HG03159 (cell line): ENCODE results near the gene PCGF2.

Source experiments
- ATAC-seq: cut with Tn5 transposase; IDR thresholded peaks from one replicate; pipeline ENCODE4 v1.9.1; 2021; ENCODE audit warnings: mild to moderate bottlenecking, moderate library complexity; ENCODE audit not compliant: unreplicated experiment

PCGF2 gene

GRCh38 chr17:38719943-38720641, 28.0 kb downstream of the PCGF2 start:
- ATAC-seq = no peak

DNA sequence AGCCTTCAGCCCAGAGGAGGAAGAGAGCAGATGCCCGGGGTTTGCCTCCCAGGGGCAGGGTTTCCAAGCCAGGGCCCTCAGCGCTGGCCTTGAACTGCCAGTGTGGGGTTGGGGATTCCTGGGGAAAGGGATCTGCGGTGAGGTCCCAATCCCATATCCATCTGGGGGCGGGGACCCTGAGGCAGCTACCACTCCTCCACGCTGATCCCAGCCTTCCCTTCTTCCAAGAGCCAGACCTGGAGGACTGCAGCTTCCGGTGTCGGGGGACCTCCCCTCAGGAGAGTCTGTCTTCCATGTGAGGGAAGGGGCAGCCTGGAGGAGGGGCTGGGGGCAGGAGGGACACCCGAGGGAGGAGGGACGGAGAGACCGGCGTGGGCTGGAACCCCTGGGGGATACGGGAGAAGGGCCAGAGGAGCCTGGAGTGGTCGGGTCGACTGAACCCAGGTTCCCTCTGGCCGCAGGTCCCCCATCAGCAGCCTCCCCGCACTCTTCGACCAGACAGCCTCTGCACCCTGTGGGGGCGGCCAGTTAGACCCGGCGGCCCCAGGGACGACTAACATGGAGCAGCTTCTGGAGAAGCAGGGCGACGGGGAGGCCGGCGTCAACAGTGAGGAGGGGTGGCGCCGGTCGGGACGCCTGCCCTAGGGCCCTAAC, 28.7 kb downstream of the PCGF2 start:
- no peak for ATAC-seq

- ATAC-seq = no peak
Observed at GRCh38 chr17:38717139-38717745, 30.9 kb downstream of the PCGF2 start.

DNA sequence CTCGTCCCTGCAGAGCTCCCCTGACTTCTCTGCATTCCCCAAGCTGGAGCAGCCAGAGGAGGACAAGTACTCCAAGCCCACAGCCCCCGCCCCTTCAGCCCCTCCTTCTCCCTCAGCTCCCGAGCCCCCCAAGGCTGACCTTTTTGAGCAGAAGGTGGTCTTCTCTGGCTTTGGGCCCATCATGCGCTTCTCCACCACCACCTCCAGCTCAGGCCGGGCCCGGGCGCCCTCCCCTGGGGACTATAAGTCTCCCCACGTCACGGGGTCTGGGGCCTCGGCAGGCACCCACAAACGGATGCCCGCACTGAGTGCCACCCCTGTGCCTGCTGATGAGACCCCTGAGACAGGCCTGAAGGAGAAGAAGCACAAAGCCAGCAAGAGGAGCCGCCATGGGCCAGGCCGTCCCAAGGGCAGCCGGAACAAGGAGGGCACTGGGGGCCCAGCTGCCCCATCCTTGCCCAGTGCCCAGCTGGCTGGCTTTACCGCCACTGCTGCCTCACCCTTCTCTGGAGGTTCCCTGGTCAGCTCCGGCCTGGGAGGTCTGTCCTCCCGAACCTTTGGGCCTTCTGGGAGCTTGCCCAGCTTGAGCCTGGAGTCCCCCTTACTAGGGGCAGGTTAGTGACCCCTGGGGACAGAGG, 31.6 kb downstream of the PCGF2 start:
- no peak for ATAC-seq

- ATAC-seq = no peak
Observed at GRCh38 chr17:38715216-38715943, 32.8 kb downstream of the PCGF2 start.

GRCh38 chr17:38713456-38714075, 34.6 kb downstream of the PCGF2 start:
- no peak for ATAC-seq

- ATAC-seq = no peak
Observed at GRCh38 chr17:38712593-38712992, 35.5 kb downstream of the PCGF2 start.

DNA sequence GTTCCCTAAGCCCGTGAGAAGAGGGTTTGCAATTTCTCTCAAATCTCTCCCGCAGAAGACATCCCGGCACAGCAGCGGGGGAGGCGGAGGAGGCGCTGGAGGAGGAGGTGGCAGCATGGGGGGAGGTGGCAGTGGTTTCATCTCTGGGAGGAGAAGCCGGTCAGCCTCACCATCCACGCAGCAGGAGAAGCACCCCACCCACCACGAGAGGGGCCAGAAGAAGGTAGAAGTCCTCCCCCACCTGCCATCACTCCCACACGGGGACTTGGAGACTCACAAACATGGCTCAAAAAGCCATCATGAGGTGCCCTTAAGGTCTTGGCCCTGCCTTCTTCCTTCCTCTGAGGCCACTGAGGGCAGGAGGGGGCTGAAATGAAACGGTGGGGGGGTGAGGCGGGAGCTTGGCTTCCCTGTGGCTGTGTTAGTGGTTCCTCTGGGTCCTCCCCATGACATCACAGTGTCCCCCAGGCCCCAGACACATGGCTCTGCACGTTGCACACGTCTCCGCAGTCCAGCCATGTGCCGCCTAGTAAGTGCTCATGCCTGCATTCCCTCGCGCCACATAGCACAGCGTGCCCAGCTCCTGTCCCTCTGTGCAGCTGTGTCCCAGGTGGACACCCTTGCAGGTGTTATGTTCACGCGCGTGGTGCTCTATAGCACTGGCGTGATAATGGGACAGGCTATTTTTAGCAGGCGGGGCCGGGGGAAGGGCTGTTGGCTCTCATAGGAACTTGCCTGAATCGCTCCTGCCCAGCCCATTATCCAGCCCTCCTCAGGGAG, 36.2 kb downstream of the PCGF2 start:
- ATAC-seq = no peak

DNA sequence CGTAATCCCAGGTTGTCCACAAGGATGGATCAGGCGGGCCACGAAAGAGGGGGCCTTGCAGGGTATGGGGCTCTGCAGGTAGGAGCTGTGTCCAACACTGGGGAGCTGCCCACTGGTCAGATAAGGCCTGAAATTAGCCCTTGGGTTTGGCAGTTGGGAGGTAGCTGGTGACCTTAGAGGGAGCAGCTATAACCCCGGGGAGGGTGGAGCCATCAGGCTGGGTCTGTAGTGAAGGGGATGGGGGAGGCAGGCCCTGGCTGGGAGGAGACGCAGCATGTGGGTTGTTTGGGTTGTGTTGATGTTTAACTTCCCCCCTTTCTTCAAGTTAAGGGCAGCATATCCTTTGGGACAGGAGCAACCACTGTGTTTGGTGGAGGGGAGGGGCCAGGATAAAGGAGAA, 37.2 kb downstream of the PCGF2 start:
- no peak for ATAC-seq

DNA sequence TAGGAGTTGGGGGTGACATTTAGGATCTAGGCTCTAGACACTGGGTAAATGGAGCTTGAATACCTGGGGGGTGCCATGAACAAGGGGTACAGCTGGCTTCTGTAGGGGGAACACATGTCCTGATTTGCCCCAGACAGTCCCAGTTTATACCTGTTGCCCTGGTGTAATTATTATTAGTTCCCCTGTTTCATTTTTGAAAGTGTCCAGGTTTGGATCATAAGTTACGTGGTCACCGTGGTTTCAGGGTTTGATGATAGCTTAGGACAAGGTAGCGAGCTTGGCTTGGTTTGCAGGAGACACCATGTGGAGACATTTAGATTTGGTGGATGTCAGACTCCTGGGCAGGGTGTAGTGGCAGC, 37.6 kb downstream of the PCGF2 start:
- ATAC-seq = no peak

GRCh38 chr17:38709864-38710603, 38.1 kb downstream of the PCGF2 start:
- no peak for ATAC-seq

- ATAC-seq = no peak
Observed at GRCh38 chr17:38709104-38709820, 38.9 kb downstream of the PCGF2 start.

GRCh38 chr17:38707678-38708351, 40.3 kb downstream of the PCGF2 start:
- ATAC-seq = no peak

GRCh38 chr17:38706505-38707216, 41.5 kb downstream of the PCGF2 start:
- no peak for ATAC-seq

DNA sequence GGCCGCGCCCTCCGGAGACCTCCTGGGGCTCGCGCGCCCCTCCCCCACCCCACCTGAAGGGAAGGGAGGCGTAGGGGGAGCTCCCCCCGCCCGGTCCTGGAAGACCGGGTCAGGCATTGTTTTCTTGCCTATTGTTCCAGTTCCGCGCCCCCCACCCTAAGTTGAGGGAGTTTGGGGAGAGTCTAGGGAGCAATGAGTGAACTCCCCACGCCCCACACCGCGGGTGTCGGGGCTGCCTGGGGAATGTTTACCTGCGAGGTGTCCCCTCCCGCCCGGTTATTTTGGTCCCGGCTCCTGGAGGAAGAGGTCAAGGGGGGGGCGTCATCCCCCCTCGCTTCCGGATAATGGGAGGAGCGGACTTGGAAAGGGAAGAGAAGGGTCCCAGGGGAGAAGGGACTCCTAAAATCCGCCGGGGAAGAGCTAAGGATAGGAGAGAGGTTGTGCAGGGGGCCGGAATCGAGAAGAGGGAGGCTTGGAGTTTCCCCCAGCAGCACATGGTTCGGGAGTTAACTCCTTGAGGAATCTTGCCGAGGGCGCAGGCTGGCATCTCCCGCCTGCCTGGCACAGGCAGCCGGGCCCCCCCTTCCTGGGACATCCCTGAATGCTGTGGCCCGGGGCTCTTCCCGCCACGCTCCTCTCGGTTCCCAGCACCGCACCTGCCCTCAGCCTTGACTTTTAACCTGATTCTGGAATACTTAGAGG, 42.2 kb downstream of the PCGF2 start:
- ATAC-seq = no peak

- no peak for ATAC-seq
Observed at GRCh38 chr17:38705523-38705802, 42.7 kb downstream of the PCGF2 start.
